Transverse colon (tissue), 3 donors: ENCODE measurements around the gene HSPG2.

Experiments
- CTCF ChIP-seq, 5 experiments: fragments of 200-600 bp in 3 of 5; fragments of 450-650 bp in 2 of 5; sonication (generic) in 3 of 5; IDR thresholded peaks; 1 replicate in 2 of 5; 2 replicates in 3 of 5; pipeline ENCODE4 v1.5.1; 2016 to 2017; ENCODE audit warnings: antibody characterized with exemption in 5 of 5, inconsistent platforms in 3 of 5, mild to moderate bottlenecking in 2 of 5, moderate library complexity in 1 of 5
- EP300 ChIP-seq: sonication (generic); formaldehyde crosslinking; IDR thresholded peaks from one replicate; pipeline ENCODE4 v1.6.1; 2017; ENCODE audit warnings: antibody characterized with exemption, low read depth

DNA sequence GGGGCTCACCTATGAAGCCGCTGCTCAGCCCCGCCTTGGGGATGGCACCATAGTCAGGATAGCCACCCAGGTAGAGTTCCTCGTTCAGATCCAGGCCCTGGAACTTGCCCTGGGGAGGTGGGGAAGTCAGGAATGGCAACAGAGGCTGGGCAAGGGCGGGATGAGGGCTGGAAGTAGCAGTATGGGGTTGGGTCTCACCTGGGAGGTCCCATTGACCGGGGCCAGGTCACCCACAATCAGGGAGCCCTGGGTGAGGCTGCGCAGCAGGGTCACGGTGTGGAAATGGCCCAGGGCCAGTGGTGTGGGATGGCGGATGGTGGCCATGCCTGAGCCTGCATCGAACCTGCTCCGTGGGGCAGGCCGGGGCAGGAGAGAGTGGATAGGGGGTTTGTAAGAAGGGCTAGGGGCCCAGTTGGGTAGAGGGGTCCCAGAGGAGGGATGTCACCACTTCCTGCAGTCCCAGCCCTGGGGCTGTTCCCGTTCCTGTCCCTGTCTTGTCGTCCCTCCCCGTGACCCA is 105.6 kb downstream of the HSPG2 start:
- TF ChIP-seq CTCF (IDR thresholded peaks at IDR 0.05) (no peak), EP300 (no peak)
